ENCODE data around the gene CCN5. TPM values are rescaled to one million over a fixed set of nuclear protein-coding genes. Genes with fewer than 3 reads are reported as not detected.

CCN5 gene
- total and polyA plus RNA-seq, 2 of the 13 experiments (the other 11 are each of a cell fraction or from before 2014, with no cell fraction given) = 0.12 TPM; not detected in 1

- no peak for TF ChIP-seq ZNF253 (CRISPR knock-in tag; IDR thresholded peaks at IDR 0.05; ENCODE audit: borderline replicate concordance)
- TF ChIP-seq TFE3 (CRISPR knock-in tag; IDR thresholded peaks at IDR 0.05) = peak; percentile 91
- peak; percentile 91 for TF ChIP-seq ZMYM3 (CRISPR knock-in tag; IDR thresholded peaks at IDR 0.05)
- no peak for TF ChIP-seq ZSCAN29 (CRISPR knock-in tag; conservative IDR thresholded peaks at IDR 0.05)
- TF ChIP-seq REPIN1 (CRISPR knock-in tag; IDR thresholded peaks at IDR 0.05; ENCODE audit: borderline replicate concordance, low read depth) = no peak
- TF ChIP-seq ZBTB37 (CRISPR knock-in tag; IDR thresholded peaks at IDR 0.05) = no peak
- no peak for TF ChIP-seq ZSCAN25 (CRISPR knock-in tag; IDR thresholded peaks at IDR 0.05)
- TF ChIP-seq SP4 (CRISPR knock-in tag; IDR thresholded peaks at IDR 0.05) = no peak
- TF ChIP-seq ZNF432 (CRISPR knock-in tag; IDR thresholded peaks at IDR 0.05; ENCODE audit: borderline replicate concordance) = no peak
- no peak for TF ChIP-seq ZMYM2 (CRISPR knock-in tag; IDR thresholded peaks at IDR 0.05)
- peak; percentile 56; the same call in 1 of the 2 replicates for TF ChIP-seq ZNF614 (CRISPR knock-in tag; IDR thresholded peaks at IDR 0.05; ENCODE audit: borderline replicate concordance)
- TF ChIP-seq CTCF (CRISPR knock-in tag; IDR thresholded peaks at IDR 0.05) = no peak
- TF ChIP-seq ZFP36L1 (CRISPR knock-in tag; IDR thresholded peaks at IDR 0.05) = no peak
- no peak for TF ChIP-seq YY1 (IDR thresholded peaks at IDR 0.05; ENCODE audit: insufficient read depth, insufficient replicate concordance, low read depth, low read length)
- no peak for TF ChIP-seq ZNF879 (CRISPR knock-in tag; IDR thresholded peaks at IDR 0.05)
- no peak for TF ChIP-seq ZNF883 (CRISPR knock-in tag; IDR thresholded peaks at IDR 0.05; ENCODE audit: not compliant biosample characterization)
- TF ChIP-seq SP140L (CRISPR knock-in tag; IDR thresholded peaks at IDR 0.05; ENCODE audit: borderline replicate concordance) = no peak
- no peak for TF ChIP-seq ZNF354B (CRISPR knock-in tag; IDR thresholded peaks at IDR 0.05)
- TF ChIP-seq NRL (CRISPR knock-in tag; IDR thresholded peaks at IDR 0.05; ENCODE audit: borderline replicate concordance) = no peak
- TF ChIP-seq ZFP36L2 (CRISPR knock-in tag; IDR thresholded peaks at IDR 0.05) = no peak
- TF ChIP-seq ZNF597 (CRISPR knock-in tag; IDR thresholded peaks at IDR 0.05) = no peak
- TF ChIP-seq U2AF1 (optimal IDR thresholded peaks at IDR 0.05; ENCODE audit: low read depth, low read length) = no peak
- TF ChIP-seq MED1 (CRISPR knock-in tag; IDR thresholded peaks at IDR 0.05) = peak; percentile 79
- TF ChIP-seq ATAD3A (CRISPR knock-in tag; IDR thresholded peaks at IDR 0.05) = no peak
- TF ChIP-seq RBFOX2 (IDR thresholded peaks at IDR 0.05; ENCODE audit: low read depth, low read length) = no peak
Observed at GRCh38 chr20:44692932-44693480, 22.2 kb upstream of the CCN5 start (continued).
